ENCODE results near the gene SLC4A4. TPM values are rescaled to one million over a fixed set of nuclear protein-coding genes. Genes with fewer than 3 reads are reported as not detected.

The SLC4A4 gene
- total RNA-seq, 4 donors from 2014 or later: 6.6 to 26.8 (median 25.3) TPM

DNA sequence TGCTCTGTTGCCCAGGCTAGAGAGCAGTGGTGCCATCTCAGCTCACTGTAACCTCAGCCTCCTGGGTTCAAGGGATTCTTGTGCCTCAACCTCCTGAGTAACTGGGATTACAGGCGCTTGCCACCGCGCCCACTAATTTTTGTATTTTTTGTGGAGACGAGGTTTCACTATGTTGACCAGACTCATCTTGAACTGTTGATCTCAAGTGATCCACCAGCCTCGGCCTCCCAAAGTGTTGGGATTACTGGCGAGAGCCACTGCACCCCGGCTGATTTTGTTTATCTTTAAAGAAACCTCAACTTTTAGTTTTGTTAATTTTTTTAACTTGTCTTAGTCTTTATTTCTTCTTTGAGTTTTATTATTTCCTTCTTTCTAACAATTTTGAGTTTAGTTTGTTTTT lies 163.2 kb downstream of the SLC4A4 start:
- Histone ChIP-seq H3K9me3 (no peaks in the 10 kb centered on the region), H3K4me1 (no peaks in the 10 kb centered on the region), H3K4me3 (no peak overlapping the region), H3K27ac (no peak overlapping the region), H3K36me3 (no peaks in the 10 kb centered on the region), H3K27me3 (no peaks in the 10 kb centered on the region)
- no peak for DNase-seq
- no peak for TF ChIP-seq POLR2A (IDR thresholded peaks at IDR 0.05)
- TF ChIP-seq, protein P1, sequence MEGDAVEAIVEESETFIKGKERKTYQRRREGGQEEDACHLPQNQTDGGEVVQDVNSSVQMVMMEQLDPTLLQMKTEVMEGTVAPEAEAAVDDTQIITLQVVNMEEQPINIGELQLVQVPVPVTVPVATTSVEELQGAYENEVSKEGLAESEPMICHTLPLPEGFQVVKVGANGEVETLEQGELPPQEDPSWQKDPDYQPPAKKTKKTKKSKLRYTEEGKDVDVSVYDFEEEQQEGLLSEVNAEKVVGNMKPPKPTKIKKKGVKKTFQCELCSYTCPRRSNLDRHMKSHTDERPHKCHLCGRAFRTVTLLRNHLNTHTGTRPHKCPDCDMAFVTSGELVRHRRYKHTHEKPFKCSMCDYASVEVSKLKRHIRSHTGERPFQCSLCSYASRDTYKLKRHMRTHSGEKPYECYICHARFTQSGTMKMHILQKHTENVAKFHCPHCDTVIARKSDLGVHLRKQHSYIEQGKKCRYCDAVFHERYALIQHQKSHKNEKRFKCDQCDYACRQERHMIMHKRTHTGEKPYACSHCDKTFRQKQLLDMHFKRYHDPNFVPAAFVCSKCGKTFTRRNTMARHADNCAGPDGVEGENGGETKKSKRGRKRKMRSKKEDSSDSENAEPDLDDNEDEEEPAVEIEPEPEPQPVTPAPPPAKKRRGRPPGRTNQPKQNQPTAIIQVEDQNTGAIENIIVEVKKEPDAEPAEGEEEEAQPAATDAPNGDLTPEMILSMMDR (IDR thresholded peaks at IDR 0.05): no peak

DNA sequence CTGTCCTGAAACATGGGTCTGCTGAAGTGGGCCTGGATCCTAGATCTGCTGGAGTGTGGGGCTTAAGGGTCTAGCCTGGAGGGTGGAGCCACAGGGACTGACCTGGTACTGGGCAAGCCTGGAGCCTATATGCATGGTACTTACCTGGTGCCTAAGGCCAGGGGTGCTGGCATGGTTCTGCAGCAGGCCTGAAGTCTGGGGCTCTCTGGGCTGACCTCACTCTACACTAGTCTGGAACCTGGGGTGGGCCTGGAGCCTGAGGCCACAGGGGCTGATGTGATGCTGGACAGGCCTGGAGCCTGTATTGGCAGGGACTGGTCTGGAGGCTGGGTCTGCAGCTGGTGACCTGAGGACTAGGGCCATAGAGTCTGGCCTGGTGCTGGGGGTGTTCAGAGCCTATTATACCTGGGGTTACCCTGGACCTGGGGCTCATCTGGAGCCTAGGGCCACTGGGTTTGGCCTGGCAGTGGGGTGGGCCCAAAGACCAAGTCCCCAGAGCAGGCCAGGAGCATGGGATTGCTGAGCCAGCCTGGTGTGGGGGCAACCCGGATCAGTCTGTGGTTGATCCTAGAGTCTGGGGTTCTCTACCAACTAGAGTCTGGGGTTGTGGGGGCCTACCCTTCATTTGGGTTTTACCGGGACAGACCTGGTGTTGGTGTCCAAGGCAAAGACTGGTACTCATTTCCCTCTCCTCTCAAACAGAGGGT lies 179.6 kb downstream of the SLC4A4 start:
- Histone ChIP-seq H3K27ac (no peak overlapping the region), H3K27me3 (no peaks in the 10 kb centered on the region), H3K9me3 (no peaks in the 10 kb centered on the region), H3K36me3 (no peaks in the 10 kb centered on the region), H3K4me1 (no peaks in the 10 kb centered on the region), H3K4me3 (no peak overlapping the region)
- no peak for DNase-seq
- TF ChIP-seq POLR2A (IDR thresholded peaks at IDR 0.05): no peak
- TF ChIP-seq, protein P1 (IDR thresholded peaks at IDR 0.05): no peak

DNA sequence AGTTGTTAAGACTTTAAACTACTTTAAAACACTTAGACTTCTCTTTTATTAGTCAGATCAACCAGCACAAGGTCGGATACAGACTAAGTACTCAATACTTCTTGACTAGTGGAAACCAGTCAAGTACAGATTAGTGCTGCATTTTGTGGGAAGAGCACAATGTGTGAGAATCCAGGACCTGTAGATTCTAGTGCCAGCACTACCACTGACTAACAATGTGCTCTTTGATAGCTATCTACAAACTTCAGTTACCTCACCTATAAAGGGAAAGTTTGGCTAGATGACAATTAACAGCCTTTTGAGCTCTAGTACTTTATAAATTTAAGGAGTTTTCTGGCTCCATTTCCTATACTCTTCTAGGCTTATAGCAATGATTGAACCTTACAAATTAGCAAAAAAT lies 181.5 kb downstream of the SLC4A4 start:
- H3K27ac ChIP-seq: no peak overlapping the region
- no peaks in the 10 kb centered on the region for H3K4me1 ChIP-seq
- no peaks in the 10 kb centered on the region for H3K36me3 ChIP-seq
- DNase-seq: no peak
- TF ChIP-seq, protein P1 (IDR thresholded peaks at IDR 0.05): no peak
- no peak for TF ChIP-seq POLR2A (IDR thresholded peaks at IDR 0.05)
- H3K9me3 ChIP-seq: no peaks in the 10 kb centered on the region
- H3K27me3 ChIP-seq: no peaks in the 10 kb centered on the region
- no peak overlapping the region for H3K4me3 ChIP-seq

DNA sequence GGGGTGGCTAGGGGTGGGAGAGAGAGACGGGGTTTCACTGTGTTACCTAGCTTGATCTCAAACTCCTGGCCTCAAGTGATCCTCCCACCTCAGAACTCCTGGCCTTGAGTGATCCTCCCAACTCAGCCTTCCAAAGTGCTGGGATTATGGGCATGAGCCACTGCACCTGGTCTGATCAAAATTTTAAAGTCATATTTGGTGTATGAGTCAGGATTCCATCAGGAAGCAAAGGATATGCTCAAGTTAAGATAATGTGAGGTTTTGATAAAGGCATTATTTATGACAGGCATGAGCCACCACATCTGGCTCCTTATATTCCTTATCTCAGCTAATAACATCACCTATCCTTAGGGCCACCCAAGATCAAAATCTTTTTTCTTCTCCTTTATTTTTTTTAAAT lies 182.0 kb downstream of the SLC4A4 start:
- TF ChIP-seq, protein P1 (IDR thresholded peaks at IDR 0.05): no peak
- TF ChIP-seq POLR2A (IDR thresholded peaks at IDR 0.05): no peak
- no peaks in the 10 kb centered on the region for H3K9me3 ChIP-seq
- DNase-seq: no peak

DNA sequence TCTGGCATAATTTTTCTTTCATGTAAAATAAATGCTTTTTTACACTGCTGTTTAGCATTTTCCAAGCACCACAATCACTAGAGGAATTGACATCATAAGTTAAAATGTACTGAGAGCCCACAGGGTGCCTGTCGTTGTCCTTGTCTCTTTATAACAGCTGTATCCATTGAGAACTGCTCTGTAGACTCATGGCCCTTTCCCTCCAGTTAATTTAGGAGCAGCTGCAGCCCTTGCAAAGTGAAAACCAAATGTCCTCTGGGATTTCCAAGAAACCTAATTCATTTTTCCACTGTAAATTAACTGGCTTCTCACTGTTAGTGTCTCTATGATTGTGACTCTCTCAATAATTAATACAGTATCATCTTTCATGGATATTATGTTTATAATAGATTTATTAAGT lies 185.9 kb downstream of the SLC4A4 start:
- no peaks in the 10 kb centered on the region for H3K4me1 ChIP-seq
- H3K9me3 ChIP-seq: no peaks in the 10 kb centered on the region
- H3K36me3 ChIP-seq: no peaks in the 10 kb centered on the region
- no peak overlapping the region for H3K4me3 ChIP-seq
- TF ChIP-seq, protein P1 (IDR thresholded peaks at IDR 0.05): no peak
- no peak for TF ChIP-seq POLR2A (IDR thresholded peaks at IDR 0.05)
- no peak for DNase-seq
- no peaks in the 10 kb centered on the region for H3K27me3 ChIP-seq
- H3K27ac ChIP-seq: no peak overlapping the region

More for the DNA sequence above, 182.0 kb downstream of the SLC4A4 start:
- Histone ChIP-seq H3K4me1 (no peaks in the 10 kb centered on the region), H3K36me3 (no peaks in the 10 kb centered on the region), H3K27me3 (no peaks in the 10 kb centered on the region), H3K4me3 (no peak overlapping the region), H3K27ac (no peak overlapping the region)

Data from Peyer's patch (tissue), 4 donors.